Right atrium auricular region (tissue), 2 donors: ENCODE measurements around the gene ZNF862. TPM values are rescaled to one million over a fixed set of nuclear protein-coding genes. Genes with fewer than 3 reads are reported as not detected.
A peak's percentile ranks its signal among the peaks of the same experiment; 100 is the strongest.

Experiments
- DNase-seq: peaks from one replicate; pipeline ENCODE4 v3.0.0-alpha.2; 2019; ENCODE audit warnings: low spot score
- H3K27ac ChIP-seq, 2 donors: fragments of 200-600 bp; sonication (generic); 1 replicate in 1 of 2; 2 replicates in 1 of 2; pipeline ENCODE4 v1.5.1; 2016 to 2019
- H3K27me3 ChIP-seq, 2 donors: fragments of 200-600 bp; sonication (generic); one replicate each; pipeline versions ENCODE4 v1.5.1 to v1.6.0; 2017 to 2019
- H3K36me3 ChIP-seq: fragments of 200-600 bp; sonication (generic); one replicate; pipeline ENCODE4 v1.5.1; 2016
- H3K4me1 ChIP-seq, 2 donors: fragments of 200-600 bp; sonication (generic); one replicate each; pipeline versions ENCODE4 v1.5.1 to v1.6.0; 2017 to 2019
- H3K4me3 ChIP-seq, 2 donors: fragments of 200-600 bp; sonication (generic); 1 replicate in 1 of 2; 2 replicates in 1 of 2; pipeline ENCODE4 v1.5.1; 2017 to 2019; ENCODE audit warnings: mild to moderate bottlenecking in 1 of 2, moderate library complexity in 1 of 2
- H3K9me3 ChIP-seq, 2 donors: fragments of 200-600 bp; sonication (generic); one replicate each; pipeline ENCODE4 v1.5.1; 2019
- CTCF ChIP-seq, 2 donors: fragments of 200-600 bp; sonication (generic); IDR thresholded peaks; one replicate each; pipeline ENCODE4 v1.5.1; 2019; ENCODE audit warnings: antibody characterized with exemption in 2 of 2
- total RNA-seq, 2 donors: library from RNA; depleted of rRNA; stranded (reverse); fragments of >200 nt; gene quantifications; one replicate each; pipeline ENCODE4 v1.1.0, GENCODE V29; 2016

ZNF862 gene
- total RNA-seq, 2 donors from 2014 or later: 7.0 to 11.0 TPM

GRCh38 chr7:149799397-149800168 lies 38.6 kb upstream of the ZNF862 start:
- no peak overlapping the region for H3K4me3 ChIP-seq
- H3K27me3 ChIP-seq: no peaks in the 10 kb centered on the region
- no peaks in the 10 kb centered on the region for H3K9me3 ChIP-seq
- peak in 1 of 2 donors; percentile 51 for TF ChIP-seq CTCF (IDR thresholded peaks at IDR 0.05)
- no peak overlapping the region for H3K27ac ChIP-seq
- no peaks in the 10 kb centered on the region for H3K4me1 ChIP-seq
- H3K36me3 ChIP-seq: no peaks in the 10 kb centered on the region
- no peak for DNase-seq

- no peaks in the 10 kb centered on the region for H3K36me3 ChIP-seq
- H3K27ac ChIP-seq: no peak overlapping the region
- no peak overlapping the region for H3K4me3 ChIP-seq
- no peaks in the 10 kb centered on the region for H3K27me3 ChIP-seq
- DNase-seq: no peak
- TF ChIP-seq CTCF (IDR thresholded peaks at IDR 0.05): no peak
- no peaks in the 10 kb centered on the region for H3K9me3 ChIP-seq
- H3K4me1 ChIP-seq: no peaks in the 10 kb centered on the region
Measured at GRCh38 chr7:149800169-149800555, 38.0 kb upstream of the ZNF862 start.

- Histone ChIP-seq H3K27ac (no peak overlapping the region), H3K4me1 (no peaks in the 10 kb centered on the region), H3K27me3 (no peaks in the 10 kb centered on the region), H3K4me3 (no peak overlapping the region), H3K9me3 (no peaks in the 10 kb centered on the region), H3K36me3 (no peaks in the 10 kb centered on the region)
- no peak for TF ChIP-seq CTCF (IDR thresholded peaks at IDR 0.05)
- no peak for DNase-seq
Measured at GRCh38 chr7:149801002-149801566, 37.1 kb upstream of the ZNF862 start.

- DNase-seq: no peak
- H3K27me3 ChIP-seq: no peaks in the 10 kb centered on the region
- H3K27ac ChIP-seq: no peak overlapping the region
- no peaks in the 10 kb centered on the region for H3K9me3 ChIP-seq
- no peaks in the 10 kb centered on the region for H3K36me3 ChIP-seq
- TF ChIP-seq CTCF (IDR thresholded peaks at IDR 0.05): no peak
- H3K4me3 ChIP-seq: no peak overlapping the region
- no peaks in the 10 kb centered on the region for H3K4me1 ChIP-seq
Measured at GRCh38 chr7:149801816-149802215, 36.4 kb upstream of the ZNF862 start.

- Histone ChIP-seq H3K4me1 (no peaks in the 10 kb centered on the region), H3K27ac (no peak overlapping the region), H3K9me3 (no peaks in the 10 kb centered on the region), H3K36me3 (no peaks in the 10 kb centered on the region), H3K27me3 (no peaks in the 10 kb centered on the region), H3K4me3 (no peak overlapping the region)
- no peak for DNase-seq
- TF ChIP-seq CTCF (IDR thresholded peaks at IDR 0.05): no peak
Measured at GRCh38 chr7:149802966-149803365, 35.2 kb upstream of the ZNF862 start.
